GM18951 (cell line): ENCODE data around the gene KCNMB2.

Experiments used
- POLR2A ChIP-seq: IDR thresholded peaks from 4 replicates; pipeline ENCODE4 v1.6.1; 2011; ENCODE audit warnings: mild to moderate bottlenecking; ENCODE audit not compliant: insufficient read length, insufficient read depth; ENCODE audit errors: extremely low read depth
- in situ Hi-C: fragments of 300-500 bp; cut with MboI; formaldehyde crosslinking; loops from one replicate; pipeline ENCODE4 v1.12.0; 2022; ENCODE audit warnings: low sequenced_read_pairs, mixed read lengths, inconsistent platforms; ENCODE audit not compliant: unreplicated experiment

Gene KCNMB2

DNA sequence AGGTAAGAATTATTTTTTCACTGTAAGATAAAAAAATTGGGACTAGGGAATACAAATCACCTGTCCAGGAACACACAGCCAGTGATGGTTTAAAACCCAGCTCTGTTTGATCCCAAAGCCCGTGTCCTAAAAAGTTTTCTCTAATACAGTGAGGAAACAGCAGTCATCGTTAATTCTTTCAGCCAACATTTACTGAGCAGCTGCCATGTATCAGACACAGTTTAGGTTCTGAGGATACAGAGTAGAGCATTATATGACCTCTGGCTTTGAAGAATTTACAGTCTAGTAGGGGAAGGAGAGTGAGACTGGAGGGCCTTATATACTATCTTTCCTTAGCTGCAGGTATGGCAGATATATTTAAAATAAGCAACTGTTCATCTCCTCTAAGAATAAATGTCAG lies 82.7 kb downstream of the KCNMB2 start:
- TF ChIP-seq POLR2A = no peak
- in situ Hi-C loops = no loop called here

- TF ChIP-seq POLR2A = no peak
- in situ Hi-C loops = no loop called here
Observed at GRCh38 chr3:178623666-178624255, 87.5 kb downstream of the KCNMB2 start.

DNA sequence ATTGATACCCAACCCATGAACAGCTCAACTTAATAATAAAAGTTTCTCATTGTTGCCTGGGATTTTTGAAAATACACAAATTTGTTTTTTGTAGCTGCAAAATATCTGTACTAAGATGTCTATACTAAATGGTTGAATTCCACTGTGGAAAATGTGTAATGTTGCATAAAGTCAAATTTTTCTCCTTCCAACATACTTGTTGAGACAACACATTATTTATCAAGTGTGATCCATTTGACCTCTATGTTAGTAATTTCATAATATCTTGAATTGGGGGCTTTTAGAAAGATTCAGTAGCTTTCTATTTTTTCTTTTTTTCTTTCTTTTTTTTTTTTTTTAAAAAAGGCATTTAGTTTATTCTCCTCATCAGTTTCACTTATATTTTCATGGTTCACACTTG lies 88.0 kb downstream of the KCNMB2 start:
- in situ Hi-C loops = no loop called here
- no peak for TF ChIP-seq POLR2A

GRCh38 chr3:178625053-178625600 lies 88.9 kb downstream of the KCNMB2 start:
- TF ChIP-seq POLR2A = no peak

GRCh38 chr3:178628037-178628436 lies 91.8 kb downstream of the KCNMB2 start:
- TF ChIP-seq POLR2A = no peak
- in situ Hi-C loops = no loop called here

More at GRCh38 chr3:178625053-178625600, 88.9 kb downstream of the KCNMB2 start:
- in situ Hi-C loops = no loop called here

GRCh38 chr3:178629430-178630178 lies 93.4 kb downstream of the KCNMB2 start:
- no peak for TF ChIP-seq POLR2A
- in situ Hi-C loops = no loop called here

- TF ChIP-seq POLR2A = no peak
- in situ Hi-C loops = no loop called here
Observed at GRCh38 chr3:178631950-178632349, 95.7 kb downstream of the KCNMB2 start.

DNA sequence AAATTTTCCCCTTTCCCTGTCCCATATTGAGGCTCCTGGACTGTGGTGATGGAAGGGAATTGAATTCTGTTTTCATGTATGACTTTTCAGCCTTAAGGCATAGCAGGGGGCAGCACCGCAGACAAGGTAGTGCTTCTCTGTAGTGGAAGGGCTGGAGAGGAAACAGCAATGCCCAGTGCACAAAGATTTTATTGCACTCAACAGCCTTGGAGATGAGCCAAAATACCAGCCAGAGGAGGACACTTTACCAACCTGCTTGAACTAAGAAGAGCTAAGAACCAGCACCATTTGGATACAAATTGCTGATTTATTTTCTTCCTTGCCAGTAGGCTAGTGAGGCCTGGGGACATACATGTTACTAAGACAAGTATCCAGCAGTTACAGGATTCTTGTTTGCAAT lies 98.7 kb downstream of the KCNMB2 start:
- TF ChIP-seq POLR2A = no peak
- in situ Hi-C loops = no loop called here

DNA sequence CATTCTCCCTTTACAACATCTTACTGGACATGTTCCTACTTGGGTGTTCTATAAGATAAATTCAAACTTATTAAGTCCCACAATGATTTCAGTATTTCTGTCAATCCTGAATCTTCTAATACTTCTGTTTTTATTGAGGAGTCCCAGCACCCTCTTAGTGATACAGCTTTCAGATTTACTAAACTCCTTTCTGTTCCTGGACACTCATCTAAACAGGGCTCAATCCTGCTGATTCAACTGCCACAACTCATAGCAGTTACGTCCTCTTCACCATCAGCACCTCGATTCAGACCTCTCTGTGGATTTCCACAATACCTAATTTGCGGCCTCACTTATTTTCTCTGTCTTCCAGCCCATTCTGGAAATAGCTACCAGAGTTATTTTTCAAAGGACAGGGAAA lies 101.6 kb downstream of the KCNMB2 start:
- in situ Hi-C loops = no loop called here
- no peak for TF ChIP-seq POLR2A

- in situ Hi-C loops = no loop called here
- no peak for TF ChIP-seq POLR2A
Observed at GRCh38 chr3:178645503-178645902, 109.3 kb downstream of the KCNMB2 start.

DNA sequence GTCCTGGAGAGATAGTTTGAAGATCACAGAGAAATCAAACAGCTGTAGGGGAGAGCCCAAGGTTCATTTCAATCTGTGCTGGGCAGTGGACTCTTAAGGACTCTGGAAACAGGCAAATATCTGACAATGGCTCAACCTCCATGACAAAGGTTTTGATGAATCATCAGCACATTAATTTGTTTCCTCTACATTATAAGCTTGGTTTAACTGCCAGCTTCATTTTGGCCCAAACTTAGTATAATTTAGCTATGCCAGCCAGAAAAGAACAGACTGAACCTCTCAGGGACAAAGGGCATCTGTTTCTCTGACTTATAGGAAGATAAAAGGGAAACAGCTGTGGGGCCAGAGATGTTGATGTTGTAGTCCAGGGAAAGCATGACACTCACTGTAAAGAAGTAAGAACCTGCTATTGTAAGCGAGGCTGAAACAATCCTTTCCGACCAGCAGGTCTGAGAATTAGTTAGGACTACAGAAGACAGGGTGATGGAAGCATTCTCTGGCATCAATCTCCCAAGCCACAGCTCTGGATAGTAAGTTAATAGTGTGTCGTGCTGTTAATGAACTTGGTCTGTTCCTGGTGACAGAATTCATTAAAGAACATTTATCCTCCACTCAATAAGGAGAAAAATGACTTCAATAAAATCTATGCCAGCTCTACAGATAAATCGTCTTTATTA lies 110.1 kb downstream of the KCNMB2 start:
- in situ Hi-C loops = no loop called here
- no peak for TF ChIP-seq POLR2A

- no peak for TF ChIP-seq POLR2A
- in situ Hi-C loops = no loop called here
Observed at GRCh38 chr3:178655488-178655887, 119.3 kb downstream of the KCNMB2 start.

DNA sequence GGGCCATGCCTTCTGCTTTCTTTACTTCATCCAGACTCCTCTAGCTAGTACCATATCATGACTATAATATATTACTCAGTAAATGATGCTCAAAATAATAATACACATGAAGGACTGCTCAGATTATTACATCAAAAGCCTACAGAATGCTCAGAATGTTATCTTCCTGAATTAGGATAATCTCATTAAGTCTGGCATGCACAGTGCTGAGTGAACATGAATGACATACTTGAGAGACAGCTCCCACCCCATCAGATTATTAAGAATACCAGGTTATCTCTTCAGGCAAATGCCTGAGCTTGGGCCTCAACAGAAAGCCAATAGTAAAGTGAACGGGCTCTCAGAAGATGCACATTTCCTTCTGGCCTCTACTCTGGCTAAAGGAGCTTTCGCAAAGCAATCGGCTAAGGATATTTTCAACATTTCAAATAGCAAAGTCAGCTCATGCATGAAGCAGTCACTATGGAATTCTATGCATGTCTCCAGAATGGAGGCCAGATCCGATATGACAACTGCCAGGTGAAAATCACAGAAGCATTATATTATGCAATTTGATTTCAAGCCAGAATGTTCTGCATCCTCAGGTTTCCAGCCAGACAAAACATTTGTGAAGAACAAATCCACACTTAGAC lies 122.6 kb downstream of the KCNMB2 start:
- in situ Hi-C loops = no loop called here
- no peak for TF ChIP-seq POLR2A

DNA sequence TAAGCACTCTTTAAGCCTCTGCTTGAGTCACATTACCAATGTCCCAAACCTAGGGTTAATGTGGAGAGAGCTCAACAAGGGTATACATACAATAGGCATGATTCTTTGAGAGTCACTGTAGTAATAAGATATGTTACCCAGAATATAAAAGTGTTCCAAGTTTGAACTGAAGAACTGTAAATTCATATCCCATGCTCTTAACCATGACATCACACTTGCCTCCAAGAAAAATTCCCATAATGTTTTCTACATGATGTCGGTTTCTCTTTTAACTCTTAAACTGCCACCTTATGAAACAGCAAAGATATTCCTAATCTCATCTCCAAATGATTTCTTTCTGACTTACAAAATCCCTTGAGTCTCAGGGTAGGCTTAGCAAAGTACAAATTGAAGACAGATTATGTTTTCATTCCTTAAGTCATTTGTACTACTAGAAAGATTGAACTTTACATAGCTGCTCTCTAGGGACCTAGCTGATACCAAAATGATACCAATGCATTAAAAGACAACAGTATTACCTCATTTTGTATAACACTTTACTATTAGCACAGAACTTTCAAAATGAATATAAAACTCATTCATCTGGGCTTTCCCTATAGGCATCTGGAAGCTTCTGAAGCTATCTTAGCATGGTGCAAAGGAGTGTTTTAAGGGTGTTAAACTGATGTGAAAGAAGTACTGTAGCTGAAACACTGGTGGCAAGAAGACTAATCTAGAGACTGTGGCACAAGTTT lies 127.1 kb downstream of the KCNMB2 start:
- in situ Hi-C loops = no loop called here
- no peak for TF ChIP-seq POLR2A
